Activated CD4-positive, alpha-beta T cell treated with anti-CD3 and anti-CD28 coated beads for 48 hours (primary cell): ENCODE data around the gene USH1G.
"Not testable (repeated sequence)": the region's sequence is repeated elsewhere in the genome, so short reads cannot be mapped to it uniquely, and the experiment has no call there.

ENCODE experiments used
- DNase-seq: peaks from one replicate; pipeline ENCODE4 v3.0.0-alpha.2; 2020

Gene USH1G

DNA sequence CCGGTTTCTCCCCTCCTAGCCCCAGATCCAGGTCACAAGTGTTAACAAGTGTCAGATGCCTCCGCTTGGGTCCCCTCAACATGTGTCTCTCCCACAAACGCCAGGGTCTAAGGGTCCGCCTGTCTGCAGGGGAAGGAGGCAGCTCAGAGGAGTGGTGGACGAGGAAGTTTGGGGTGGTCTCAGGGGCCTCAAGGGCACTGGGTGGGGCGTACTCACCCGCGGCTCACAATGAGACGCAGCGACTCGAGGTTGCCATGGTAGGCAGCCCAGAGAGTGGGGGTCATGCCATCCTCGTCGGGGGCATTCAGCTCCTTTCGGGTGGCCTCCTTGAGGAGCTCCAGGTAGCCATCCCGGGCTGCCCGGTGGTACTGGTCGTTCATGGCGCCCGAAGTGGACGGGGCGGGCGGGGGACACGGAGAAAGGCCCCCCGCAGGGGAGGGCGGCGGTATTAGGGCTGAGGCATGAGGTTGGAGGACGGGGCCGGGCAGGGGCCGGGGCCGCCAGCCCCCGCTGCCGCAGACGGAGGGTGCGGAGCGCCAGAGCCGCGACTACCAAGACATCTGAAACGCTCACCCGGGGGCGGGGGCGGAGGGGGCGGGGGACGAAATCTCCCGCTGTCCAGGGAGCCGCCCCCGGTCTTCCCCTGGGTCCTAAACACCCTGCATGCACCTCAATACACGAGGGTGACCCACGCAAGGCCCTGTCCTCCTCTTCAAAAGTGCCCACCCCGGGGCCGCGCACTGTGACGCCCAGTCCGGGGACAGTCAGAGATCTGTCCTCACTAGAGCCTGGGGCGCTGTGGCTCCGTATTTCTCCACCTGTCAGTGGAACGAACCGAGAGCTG lies at the start of gene USH1G:
TSS of gene USH1G (minus strand) at position 562 of the 844 bp plus-strand sequence. CDS start at position 380, 182 bp downstream.
- DNase-seq: no peak

DNA sequence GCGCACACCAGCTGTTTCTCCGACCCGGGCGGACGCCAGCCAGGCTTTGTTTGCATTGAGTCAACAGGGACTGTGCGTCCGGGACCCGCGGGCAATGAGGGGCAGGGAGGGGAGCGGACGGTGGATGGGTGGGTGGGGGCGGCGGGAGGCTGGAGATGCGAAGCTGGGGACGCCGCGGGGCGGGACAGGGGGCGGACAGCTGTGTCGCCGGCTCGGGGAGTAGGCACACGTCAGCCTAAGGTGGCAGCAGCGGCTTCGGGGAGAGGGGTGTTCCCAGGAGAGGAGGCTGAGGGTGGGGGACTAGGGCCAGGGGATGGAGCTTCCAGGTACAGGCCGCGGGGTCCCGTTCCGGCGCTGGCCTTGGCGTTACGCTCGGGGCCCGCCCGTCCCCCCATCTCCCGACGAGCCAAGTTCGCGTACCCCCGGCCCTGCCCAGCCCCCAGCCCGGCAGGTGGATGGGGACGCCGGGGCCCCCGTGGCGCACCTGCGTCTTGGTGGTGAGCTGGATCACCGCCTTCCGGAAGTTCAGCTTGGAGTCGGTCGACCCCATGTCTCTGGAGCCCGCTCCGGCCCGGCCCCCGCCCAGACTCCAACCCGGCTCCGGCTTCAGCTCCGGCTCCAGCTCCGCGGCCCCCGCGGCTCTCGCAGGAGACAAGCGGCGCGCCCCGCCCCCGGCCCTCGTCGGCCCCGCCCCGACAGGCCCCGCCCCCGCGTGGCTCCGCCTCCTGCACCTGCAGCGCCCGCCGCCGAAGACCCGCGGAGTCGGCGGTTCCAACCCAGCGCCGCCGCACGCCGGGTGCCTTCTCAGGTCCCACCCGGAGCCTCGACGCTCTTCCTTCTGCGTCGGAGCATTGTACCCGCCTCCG lies 49.3 kb upstream of the USH1G start, which contains the start of gene HID1:
TSS of gene HID1 (minus strand) at position 653 of the 866 bp plus-strand sequence. CDS start at position 550, 103 bp downstream.
- DNase-seq: peak; percentile 80

DNA sequence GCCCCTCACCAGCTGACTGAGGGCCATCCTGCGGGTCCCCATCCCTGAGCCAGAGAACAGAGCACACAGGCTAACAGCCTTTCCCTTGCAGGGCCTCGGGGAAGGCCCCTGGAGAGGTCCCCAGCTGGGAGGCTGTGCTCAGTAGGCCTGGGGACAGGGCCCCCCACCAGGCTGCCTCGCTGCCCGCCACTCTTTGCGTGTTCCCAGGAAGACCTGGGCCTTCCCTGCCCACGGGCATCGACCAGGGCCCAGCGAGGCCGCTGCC lies 48.7 kb upstream of the USH1G start:
- no peak for DNase-seq

DNA sequence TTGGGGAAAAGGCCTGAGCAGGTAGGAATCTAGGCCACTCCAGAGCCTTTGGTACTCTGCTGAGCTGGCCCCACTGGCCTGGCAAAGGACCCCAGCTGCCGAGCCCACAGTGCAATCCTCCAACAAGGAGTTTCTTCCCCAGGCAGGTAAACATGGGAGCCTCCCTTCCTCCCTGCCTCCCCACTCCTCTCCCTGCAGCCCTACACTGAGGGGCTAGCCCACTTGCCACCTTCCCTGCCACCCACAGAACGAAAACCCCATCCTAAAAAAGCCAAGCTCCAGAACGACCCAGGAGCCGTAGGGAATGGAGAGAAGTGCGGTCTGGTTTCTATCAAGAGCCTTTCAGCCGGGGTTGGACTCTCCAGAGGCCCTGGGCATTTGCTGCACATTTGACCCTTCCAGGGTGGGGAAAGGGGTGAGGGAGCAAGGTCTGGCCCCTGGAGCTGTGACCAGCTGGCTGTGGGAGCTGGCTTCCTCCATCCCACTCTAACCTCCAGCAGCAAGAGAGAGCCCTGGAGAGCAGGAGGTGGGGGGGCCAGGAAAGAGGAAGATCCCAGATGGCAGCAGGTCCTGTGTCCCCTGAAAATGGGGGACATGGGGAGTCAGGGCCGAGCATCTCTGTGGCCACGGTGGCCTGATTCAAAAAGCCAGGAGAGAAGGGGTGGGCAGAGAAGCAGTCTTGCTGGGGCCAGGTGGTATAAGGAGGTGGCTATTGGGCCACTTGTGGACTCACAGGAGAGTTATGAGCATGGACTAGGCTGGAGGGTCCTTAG lies 48.2 kb upstream of the USH1G start:
- DNase-seq: no peak

DNA sequence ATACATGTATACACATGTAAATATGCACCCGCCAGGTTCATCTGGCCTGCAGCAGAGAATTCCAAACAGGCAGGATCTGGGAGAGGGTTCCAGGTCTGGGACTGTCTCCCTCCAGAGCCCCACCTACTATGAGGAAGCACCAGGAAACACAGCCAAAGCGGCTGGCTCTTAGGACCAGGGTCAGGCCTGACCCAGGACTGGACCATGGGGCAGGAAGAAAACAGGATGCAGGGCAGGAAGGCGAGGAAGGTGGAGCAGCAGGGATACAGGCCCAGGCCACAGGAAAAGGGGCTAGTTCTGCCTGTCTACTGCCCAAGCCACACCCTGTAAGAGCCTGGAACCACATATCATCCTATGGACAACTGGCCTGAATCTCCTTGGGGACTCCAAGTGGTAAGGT lies 47.3 kb upstream of the USH1G start:
- no peak for DNase-seq

DNA sequence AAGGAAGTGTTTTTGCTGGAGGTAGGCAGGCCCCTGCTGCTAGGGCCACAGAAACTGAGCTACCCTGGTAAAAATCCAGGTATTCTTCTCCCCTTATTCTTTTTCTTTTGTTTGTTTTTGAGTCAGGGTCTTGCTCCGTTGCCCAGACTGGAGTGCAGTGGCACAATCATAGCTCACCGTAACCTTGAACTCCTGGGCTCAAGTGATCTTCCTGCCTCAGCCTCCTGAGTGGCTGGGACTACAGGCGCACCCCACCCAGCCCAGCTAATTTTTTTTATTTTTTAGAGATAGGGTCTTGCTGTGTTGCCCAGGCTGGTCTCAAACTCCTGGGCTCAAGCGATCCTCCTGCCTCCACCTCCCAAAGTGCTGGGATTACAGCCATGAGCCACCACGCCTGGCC lies 46.4 kb upstream of the USH1G start:
- not testable (repeated sequence) for DNase-seq

DNA sequence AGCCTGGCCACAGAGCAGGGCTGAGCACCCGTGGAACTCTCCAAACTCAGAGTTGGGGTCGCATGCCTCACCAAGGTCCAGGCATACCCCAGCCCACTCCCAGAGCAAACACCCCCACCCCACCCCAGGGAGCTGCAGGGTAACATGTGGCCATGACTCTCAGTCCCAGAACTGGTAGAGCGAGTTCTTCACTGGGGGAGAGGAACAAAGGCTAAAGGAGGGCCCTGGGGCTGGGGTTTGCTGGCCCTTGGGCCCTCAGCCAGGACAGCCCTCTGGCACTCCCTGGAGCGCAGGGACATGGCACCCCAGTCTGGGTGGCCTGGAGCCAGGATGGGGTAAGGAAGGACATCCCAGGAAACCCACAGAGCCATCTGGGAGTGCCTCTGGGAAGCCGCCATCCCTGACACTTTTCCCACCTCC lies 45.3 kb upstream of the USH1G start:
- DNase-seq: no peak

DNA sequence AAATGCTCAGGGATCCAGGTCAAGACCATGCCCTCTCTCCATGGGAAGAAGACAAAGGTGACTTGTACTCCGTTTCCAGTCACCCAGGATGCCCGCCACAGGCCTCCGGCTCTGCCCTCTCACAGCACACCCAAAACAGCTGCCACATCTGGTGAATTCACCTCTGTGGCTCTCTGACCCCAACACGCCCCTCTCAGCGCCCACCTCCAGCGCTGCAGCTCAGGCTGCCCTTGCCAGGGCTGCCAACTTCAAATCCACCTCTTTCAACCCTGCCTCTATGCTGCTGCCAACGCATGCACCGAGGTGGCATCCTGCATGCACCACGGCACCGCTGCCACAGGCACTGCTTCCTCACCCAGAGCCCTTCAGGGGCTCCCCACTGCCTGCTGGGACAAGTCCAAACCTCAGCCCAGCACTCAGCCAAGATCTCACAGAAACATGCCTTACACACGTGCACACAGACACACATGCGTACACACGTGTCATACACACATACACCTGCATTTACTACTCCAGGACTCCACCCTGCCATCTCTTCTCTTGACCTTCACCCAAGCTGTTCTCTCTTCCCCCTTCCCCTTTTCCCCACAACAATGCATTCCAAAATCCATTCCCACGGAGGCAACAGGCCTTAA lies 42.0 kb upstream of the USH1G start:
- DNase-seq: no peak

DNA sequence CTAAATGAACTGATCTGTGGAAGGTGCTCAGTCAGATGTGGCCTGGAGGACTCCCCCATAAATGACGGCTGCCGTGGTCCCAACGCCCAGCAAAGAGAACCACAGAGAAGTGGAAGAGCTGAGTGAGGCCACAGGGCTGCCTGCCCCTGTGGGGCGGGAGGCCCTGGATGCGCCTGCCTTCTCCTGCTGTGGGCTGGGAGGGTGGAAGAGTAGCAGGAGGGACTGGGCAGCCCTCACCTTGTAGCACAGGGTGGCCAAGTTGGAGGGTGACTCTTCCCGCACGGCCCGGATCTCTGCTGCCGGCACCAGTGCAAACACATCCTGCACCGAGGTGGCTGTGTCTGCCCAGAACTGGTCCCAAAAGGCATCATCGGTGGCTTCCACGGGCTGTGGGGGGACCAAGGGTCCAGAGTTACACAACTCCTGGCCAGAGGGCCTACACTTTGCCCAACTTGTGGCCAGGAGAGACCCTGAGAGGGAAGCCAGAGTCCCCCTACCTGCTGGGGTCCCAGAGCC lies 41.2 kb upstream of the USH1G start:
- DNase-seq: no peak

DNA sequence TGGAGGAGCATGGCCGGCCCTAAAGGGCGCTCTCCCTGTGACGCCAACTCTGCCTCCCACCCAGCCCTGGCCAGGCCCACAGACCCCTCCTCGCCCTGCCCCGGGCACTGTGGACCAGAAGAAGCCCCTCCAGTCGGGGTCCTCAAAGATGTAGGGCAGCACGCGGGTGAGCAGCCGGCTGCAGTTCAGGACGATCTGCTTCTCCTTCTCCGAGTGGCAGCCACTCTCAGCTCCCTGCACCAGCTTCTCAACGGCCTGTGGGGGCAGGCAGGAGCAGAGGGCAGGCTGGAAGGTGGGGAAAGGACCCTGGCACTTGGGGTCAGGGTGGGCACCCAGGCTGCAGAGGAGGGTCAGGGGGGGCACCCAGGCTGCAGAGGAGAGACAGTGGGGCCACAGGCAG lies 40.6 kb upstream of the USH1G start:
- DNase-seq: no peak

DNA sequence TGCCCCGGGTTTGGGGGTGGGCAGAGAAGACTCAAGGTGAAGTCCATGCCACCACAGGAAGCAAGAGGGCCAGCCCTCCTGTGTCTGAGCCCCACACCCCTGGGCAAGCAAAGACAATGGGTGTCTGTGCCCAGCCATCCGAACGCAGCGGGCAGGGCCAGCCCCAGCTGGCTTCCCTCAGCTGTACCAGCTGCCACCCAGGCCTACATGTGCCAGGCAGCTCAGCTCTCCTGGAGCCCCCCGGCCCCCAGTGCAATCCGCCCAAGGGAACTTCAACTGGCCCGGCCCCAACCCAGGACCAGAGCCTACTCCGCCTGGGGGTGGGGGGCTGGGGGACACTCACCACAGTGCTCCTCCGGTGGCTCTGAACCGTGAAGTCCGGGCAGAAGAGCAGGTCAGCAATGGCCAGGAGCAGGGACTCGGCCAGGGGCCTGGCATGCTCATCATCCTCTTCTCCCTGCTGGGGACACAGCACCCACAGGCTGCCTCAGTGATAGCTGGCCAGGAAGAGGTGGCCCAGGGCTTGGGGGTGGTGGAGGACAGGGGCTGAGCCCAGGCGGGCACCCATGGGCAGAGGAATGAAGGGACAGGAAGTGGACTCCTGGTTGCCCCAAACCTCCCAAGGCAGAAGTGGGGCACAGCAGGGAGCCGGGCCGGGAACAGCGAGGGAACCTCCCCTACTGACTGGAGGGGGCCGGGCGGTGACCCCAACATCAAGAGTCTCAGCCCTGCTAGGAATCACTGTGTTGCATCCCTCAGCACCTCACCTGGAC lies 39.8 kb upstream of the USH1G start:
- no peak for DNase-seq

DNA sequence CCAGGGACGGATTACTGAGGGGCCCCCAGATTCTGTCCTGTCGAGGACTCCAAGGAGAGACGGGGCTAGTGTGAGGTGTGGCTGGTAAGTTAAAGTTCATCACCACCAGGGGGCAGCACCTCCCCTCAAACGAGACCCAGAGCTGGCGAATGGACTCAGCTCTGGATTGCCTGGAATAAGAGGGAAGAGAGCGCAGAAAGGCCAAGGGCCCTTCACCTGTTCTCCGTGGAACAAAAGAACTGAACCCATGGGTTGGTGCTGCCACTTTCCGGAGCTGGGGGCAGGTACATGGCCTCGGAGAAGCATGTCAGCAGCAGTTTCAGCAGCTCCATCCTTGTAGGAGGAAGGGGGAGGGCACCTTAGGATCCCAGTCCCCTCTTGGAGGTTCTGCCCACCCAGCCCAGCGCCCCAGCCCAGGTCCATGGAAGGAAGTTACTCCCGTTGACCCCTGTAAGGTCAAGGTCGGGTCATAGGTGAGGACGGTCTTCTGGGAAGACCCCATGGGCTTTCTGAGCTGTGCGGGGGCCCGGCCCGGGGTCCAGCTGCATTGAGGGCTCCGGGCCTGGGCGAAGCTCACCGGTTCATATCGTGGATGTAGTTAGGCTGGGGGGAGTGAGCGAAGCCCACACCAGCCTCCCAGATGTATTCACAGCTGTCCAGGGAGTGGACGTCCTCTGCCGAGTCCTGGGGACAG lies 38.7 kb upstream of the USH1G start:
- DNase-seq: peak; percentile 90

DNA sequence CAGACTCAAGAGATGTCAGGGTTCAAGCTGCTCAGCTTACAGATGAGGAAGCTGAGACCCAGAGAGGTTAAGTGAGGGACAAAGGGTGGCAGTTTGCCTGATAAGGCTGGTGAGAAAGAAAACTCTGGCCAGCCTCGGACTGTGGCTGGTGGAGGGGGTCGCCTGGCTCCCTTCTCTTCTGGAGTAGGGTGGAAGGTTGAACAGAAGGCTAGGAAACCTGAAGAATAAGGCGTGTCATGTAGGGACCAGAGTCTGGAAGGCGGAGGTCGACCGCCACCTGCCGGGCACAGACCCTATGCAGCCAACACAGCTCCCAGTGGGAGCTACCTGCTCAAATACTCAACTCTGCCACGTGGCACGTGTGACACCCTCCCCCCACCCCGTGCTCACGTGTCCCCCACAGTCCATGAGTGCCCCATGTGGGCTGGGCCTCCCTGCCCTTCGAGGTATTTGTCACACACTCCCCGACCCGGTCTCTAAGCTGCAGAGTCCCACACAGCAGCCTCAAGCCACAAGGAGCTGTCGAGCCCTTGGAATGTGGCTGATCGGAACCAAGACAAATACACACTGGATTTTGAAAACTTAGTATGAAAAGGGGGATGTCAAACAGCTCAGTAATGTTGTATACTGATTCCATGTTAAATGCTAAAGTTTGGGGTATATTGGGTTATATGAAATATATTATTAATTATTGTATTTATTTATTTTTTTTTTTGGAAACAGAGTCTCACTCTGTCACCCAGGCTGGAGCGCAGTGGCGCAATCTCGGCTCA lies 37.7 kb upstream of the USH1G start:
- DNase-seq: peak; percentile 80

DNA sequence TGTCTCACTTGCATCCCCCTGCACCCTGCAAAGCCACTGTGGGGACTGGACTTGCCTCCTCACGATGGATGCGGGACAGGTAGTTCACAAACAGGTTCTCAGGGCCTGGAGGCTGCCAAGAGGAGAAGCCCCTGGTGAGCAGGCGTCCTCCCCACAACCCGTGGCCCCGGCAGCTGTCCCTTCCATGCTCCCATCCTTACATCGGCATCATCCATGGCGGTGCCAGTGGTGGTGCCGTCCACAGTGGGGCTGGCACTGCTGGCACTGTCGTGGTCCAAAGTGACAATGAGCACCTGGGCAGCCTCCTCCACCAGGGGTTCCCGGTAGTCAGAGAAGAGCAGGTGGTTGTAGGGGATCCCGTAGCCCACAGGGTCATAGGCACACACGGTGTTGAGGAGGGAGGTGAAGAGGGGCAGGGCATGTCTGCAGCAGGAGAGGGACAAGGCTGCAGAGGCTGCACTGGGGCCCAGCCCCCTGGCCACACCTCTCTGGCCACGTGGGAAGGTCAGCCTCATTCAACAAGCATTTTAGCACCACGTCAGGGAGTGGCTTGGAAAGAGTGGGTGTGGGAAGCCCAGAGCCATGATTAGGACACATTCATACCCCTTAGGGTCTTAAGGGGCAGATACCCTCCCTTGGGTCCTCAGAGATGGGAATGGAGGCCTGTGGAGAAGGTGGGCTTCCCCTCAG lies 36.9 kb upstream of the USH1G start:
- no peak for DNase-seq

DNA sequence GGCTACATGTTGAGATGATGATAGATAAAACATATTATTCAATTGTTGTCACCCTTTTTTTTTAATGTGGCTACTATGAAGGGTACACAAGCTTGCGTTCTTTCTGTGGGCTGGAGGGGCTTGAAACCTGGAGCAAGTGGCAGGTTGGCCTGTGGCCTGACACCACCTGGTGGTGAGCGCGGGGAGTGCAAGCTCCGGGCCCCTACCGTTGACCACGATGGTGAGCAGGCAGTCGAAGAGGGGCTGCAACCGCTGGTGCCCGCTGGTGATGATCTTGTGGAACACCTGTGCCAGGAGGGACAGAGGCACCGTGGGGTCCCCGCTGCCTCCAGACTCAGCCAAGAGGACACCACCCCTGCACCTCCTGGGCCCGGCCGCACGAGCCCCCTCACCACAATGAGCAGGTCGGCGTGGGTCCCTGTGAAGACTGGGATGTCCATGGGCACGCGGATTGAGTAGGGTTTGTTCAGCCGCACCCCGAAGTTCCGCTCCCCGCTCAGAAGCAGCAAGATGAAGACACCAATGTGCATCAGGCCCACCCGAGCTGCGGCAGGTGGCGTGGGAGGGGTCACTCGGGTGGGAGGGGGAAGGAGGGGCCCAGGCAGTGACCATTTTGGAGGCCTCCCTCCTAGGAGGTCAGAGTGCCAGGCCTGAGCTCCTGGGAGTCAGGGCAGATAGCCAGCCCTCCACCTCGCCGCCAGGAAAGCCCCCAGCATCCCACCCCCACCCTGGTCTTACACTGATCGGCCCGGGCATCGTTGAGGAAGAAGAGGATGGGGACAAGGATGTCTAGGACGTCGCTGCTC lies 35.1 kb upstream of the USH1G start:
- DNase-seq: peak; percentile 89

DNA sequence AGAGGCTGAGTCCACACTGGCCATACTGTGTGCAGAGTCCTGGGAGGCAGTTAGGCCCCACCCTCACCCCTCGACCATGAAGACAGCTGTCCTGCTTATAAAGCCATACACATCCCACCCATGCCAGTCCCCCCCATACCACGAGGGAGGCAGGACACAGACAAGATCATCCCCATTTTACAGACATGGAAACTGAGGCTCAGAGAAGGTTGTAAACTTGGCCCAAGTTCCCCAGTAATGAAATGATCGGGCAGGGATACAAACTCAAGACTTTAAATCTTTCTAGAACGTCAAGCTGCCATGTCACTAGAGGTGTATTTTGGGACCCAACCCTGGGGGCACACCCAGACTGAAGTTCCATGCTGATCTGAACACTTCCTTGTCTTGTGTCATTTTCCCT lies 33.0 kb upstream of the USH1G start:
- DNase-seq: no peak

DNA sequence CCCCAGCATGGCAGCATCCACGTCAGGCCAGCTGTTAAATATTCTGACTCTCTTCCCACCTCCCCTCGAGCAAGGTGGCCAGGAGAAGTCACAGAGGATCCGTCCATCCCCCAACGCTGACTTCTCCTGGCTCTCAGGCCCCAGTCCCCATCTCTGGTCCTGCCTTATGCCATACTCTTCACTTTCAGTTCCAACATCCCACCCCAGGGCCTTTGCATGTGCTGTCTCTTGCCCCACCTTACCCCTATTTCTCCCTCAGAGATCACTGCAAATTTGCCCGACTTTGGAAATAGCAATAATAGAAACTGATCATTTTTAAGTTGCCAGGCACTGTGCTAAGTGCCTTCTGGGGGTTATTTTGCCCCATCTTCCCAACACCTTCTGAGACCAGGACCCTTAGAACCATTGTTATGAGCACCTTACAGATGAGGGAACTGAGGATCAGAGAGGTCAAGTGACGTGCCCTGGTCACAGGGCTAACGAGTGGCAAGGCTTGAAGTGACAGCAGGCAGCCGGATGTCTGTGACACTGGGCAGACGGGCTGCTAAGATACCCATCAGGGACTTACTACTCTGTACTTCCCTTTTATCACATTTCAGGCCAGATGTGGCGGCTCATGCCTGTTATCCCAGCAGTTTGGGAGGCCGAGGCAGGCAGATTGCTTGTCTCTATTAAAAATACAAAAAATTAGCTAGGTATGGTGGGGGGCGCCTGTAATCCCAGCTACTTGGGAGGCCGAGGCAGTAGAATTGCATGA lies 31.8 kb upstream of the USH1G start:
- no peak for DNase-seq

DNA sequence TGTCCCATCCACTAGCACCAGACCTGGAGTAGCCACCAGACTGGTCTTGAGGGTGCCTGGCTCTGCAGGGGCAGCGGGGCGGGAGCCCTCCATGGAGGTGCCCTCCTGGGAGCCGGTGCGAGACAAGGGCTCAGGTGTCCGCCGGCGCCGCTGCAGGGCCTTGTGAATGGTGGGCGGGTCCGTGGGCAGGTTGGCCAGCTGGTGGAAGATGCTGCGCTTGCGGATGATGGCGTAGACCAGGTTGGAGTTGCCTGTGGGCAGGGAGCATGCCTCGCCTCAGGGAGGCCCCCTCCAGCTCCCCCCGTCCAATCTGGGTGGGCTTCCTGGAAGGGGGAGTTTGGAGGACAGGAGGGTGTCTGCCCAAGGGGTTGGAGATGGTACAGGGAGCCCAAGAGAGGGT lies 31.1 kb upstream of the USH1G start:
- no peak for DNase-seq
